ENCODE results near the gene SCUBE1. TPM values are rescaled to one million over a fixed set of nuclear protein-coding genes. Genes with fewer than 3 reads are reported as not detected.

SCUBE1 gene
- total RNA-seq: not detected in 2 replicates

DNA sequence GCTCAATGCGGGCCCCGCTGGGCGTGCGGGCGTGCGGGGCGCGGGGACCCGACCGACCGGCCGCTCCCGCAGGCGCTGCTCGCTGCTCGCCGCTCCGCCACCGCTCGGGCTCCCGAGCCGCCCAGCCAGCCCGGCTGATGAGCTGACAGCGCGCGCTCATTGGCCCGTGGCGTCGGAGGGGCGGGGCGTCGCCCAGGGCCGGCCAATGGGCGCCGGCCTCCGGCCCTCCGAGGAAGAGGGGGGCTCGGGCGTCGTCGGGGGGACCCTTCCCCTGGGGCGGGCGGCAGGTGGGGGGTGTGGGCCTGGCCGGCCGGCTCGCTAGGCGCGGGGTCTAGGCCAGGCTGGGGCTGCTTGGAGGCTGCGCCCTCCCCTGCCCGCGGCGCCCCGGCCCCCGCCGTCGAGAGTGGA lies at the start of gene SCUBE1:
SCUBE1 (minus strand) TSS at position 111 of the 408 bp plus-strand sequence. CDS start 111 bp downstream, outside the sequence.

GRCh38 chr22:43186272-43187170 lies 156.7 kb downstream of the SCUBE1 start, which contains the start of gene TTLL12:
TTLL12 (minus strand) TSS chr22:43187134; CDS start chr22:43187069, 65 bp downstream.

DNA sequence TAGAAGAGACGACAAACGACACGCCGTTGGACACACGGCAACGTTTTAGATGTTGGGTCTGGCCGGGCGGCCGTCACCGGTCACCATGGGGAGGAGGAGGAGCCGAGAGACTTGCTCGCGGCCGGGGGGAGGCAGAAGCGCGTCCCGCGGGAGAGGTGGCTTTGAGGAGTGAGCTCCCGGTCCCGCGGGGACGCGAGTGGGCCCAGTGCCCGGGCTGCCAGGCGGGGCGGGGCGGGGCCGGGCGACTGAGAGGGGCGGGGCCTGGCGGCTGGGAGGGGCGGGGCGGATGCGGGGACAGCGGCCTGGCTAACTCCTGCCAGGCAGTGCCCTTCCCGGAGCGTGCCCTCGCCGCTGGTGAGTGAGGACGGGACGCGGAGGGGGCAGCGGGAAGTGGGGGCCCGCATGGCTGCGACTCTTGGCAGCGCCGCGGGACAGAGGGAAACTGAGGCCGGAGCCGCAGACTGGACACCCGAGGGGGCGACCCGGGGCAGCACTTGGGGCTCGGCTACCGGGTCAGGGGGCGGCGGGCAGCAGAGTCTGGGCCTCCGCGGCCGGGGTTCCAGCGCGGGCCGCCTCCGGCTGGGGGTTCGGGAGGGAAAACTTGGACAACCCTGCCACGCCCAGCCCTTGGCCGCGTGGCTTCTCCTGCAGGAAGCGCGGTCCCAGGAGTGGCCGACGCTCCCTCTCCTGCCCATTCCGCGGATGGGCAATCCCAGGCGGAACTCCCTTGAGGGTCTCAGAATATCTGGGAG lies 191.7 kb downstream of the SCUBE1 start, which contains the start of gene TSPO:
TSPO (plus strand) TSS at position 309 of the 752 bp plus-strand sequence. CDS start 7,680 bp downstream, outside the sequence.

Other genes with a start within 250 kb of the SCUBE1 start
- not detected in 2 replicates for gene BIK, start 232.6 kb downstream of the SCUBE1 start, total RNA-seq
- 12.7 and 16.4 TPM in 2 replicates for gene MCAT, start 200.0 kb downstream of the SCUBE1 start, total RNA-seq
- 402 and 430 TPM in 2 replicates for gene TSPO, start 191.8 kb downstream of the SCUBE1 start, total RNA-seq
- 36.1 and 41.6 TPM in 2 replicates for gene TTLL12, start 156.2 kb downstream of the SCUBE1 start, total RNA-seq
- not detected in 2 replicates for gene MPPED1, start 68.6 kb upstream of the SCUBE1 start, total RNA-seq

Data from cardiac ventricle fibroblast (primary cell).